GM18861 (cell line): ENCODE data around the gene NPFF.
A peak's percentile ranks its signal among the peaks of the same experiment; 100 is the strongest.
"Not testable (repeated sequence)": the region's sequence is repeated elsewhere in the genome, so short reads cannot be mapped to it uniquely, and the experiment has no call there.

Experiments used
- ATAC-seq: cut with Tn5 transposase; IDR thresholded peaks from one replicate; pipeline ENCODE4 v1.9.1; 2021; ENCODE audit not compliant: unreplicated experiment

NPFF gene

GRCh38 chr12:53506881-53507602 lies at the start of gene NPFF:
NPFF (minus strand) TSS chr12:53507484; CDS start chr12:53507474, 10 bp downstream.
- ATAC-seq, result no peak

DNA sequence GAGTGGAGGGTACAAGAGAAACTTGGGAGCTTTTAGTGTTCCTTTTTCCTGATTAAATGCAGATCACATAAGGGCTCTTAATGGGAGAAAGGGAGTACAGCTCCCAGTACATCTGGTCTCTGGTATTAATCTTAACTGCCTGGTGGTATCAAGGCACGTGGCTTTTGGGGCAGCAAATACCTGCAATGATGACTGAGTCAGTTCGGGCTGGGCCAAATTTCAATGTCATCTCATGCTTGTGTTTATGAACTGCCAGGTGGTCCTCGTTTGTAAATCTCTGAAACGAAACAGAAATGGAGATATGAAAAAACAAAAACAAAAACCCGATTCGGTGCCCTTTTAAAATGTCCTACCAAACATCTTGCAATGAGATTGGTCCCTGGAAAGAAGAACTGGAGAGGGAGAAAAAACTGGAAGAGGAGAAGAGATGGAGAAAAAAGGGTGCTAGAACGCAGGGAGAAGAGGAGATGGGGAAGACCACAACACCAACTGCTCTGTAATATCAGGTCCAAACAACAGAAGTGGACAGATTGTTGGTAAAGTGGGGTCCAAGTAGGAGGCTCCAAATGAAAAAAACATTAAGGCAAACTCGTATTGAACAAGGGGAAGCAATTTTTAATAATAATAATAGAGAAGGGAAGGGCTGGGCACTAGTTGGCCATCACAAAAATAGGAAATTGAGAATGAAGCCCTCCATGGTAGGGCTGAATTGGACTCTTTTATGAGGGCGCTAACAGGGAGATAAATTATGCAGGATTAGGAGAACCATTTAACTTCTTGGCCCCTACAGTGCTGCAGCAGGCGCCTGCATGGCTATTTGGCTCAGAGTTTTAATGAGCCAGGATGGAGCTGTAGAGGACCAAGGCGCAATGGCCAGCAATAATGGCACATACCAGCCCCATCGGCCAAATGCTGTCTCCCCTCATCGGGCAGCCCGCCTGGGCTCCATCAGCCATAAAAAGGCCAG lies 45.4 kb upstream of the NPFF start:
- no peak for ATAC-seq

DNA sequence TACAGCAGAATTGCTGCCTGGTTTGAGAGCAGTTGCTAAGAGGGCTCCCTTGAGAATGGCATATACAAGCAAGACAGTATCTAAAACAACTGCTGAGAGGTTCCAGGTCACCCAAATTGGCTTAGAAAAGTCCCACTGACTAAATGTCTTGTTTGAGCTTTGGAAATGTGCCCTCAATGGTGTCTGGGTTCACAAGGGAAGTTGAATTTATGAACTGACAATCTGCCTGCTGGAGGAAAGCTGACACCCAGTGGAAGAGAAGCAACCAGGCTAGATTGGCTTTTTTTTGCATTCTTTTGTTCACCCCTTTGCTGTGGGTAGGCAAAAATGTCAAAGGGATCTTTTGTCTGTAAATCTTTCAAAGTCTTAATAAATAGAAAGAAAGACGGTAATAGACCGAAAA lies 44.6 kb upstream of the NPFF start:
- ATAC-seq, result no peak

- ATAC-seq, result no peak
Observed at GRCh38 chr12:53550595-53550994, 43.3 kb upstream of the NPFF start.

- ATAC-seq, result not testable (repeated sequence)
Observed at GRCh38 chr12:53550131-53550530, 42.8 kb upstream of the NPFF start.

DNA sequence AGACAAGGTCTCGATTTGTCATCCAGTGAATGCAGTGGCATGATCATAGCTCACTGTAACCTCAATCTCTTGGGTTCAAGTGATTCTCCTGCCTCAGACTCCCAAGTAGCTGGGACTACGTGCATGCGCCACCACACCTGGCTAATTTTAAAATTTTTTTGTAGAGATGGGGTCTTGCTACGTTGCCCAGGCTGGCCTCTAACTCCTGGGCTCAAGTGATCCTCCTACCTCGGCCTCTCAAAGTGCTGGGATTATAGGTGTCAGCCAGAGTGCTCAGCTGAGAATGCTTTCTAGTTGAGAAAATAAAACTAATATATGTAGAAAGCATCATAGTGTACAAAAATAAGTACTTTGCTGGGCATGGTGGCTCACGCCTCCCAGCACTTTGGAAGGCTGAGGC lies 41.1 kb upstream of the NPFF start:
- not testable (repeated sequence) for ATAC-seq

DNA sequence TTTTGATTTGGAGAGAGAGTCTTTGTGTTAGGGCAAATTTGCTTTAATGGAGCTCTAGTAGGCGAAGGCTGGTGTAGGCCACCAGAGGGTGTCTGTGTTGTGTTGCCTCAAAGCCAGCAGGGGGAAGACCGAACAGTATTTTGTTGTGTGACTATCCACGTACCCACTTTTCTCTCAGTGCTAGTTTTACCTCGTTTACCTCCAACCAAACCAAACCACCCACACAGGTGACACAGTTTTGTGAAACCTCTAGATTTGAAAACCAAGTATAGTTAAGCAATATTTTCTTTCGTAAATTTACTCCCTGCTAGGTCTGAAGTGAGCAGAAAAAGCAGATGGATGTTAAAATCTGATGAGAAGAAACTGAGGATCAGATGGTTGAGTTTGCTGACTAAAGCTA lies 36.3 kb upstream of the NPFF start:
- peak; percentile 88 for ATAC-seq

DNA sequence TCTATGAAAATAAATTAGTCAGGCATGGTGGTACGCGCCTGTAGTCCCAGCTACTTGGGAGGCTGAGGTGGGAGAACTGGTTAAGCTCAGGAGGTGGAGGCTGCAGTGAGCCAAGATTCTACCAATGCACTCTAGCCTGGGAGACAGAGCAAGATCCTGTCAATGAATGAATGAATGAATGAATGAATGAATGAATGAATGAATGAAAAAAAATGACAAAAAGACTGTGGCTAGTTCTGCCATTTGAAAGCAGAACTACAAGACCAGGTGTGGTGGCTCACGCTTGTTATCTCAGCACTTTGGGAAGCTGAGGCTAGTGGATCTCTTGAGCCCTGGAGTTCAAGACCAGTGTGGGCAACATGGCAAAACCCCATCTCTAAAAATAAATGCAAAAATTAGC lies 32.2 kb upstream of the NPFF start:
- no peak for ATAC-seq

DNA sequence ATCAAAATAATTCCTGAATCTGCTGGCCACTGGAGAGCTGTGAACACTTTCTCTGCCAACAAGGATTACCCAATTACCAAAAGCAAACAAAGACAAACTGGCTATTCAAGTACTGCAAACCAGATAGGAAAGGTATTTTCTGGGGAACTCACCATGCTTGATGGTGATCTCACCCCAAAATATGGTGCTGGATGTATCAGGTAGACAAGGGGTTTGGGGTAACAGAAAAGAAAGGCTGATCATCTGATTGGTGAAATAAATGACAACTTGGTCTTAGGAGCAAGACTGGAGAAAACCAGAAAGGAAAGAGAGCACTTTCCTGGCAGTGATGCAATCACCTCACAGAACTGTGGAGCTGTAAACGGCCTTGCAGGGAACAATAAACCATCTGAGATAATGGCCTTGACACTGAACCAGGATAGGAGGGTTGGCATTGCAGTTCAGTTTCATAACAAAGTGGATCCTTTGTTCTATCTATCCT lies 31.0 kb upstream of the NPFF start:
- ATAC-seq, result no peak

DNA sequence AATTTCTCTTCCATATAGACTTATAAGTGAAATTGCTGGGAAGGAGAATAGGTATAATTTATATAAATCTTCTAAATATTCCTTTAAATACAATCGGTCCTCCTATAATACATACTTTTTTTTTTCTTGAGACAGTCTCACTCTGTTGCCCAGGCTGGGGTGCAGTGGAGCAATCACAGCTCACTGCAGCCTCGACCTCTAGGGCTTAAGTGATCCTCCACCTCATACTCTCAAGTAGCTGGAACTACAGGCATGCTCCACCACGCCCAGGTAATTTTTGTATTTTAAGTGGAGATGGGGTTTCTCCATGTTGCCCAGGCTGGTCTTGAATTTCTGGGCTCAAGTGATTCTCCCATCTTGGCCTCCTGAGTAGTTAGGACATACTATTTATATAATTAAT lies 29.7 kb upstream of the NPFF start:
- no peak for ATAC-seq

GRCh38 chr12:53533471-53533870 lies 26.2 kb upstream of the NPFF start:
- ATAC-seq, result no peak

- no peak for ATAC-seq
Observed at GRCh38 chr12:53532524-53533445, 25.5 kb upstream of the NPFF start.

DNA sequence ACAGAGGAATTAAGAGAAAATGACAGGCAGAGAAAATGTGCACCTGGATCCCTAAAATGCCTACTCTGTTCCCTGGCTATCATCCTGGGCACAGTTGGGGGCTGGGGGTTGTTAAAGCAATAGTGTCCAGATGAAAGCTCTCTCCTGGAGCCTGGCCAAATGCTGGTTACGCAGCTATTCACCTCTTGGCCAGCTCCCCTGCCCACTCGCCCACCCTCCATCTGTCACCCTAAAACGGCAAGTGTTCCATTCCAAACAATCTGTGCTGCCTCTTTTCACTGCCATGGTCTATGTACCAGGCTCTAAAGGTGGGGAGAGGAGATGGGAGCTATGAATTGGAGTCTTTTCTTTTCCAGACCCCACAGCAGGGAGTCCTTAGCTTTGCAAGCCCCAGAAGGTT lies 24.7 kb upstream of the NPFF start:
- ATAC-seq, result no peak

GRCh38 chr12:53530920-53531319 lies 23.6 kb upstream of the NPFF start:
- ATAC-seq, result no peak

GRCh38 chr12:53530061-53530460 lies 22.8 kb upstream of the NPFF start:
- ATAC-seq, result no peak

DNA sequence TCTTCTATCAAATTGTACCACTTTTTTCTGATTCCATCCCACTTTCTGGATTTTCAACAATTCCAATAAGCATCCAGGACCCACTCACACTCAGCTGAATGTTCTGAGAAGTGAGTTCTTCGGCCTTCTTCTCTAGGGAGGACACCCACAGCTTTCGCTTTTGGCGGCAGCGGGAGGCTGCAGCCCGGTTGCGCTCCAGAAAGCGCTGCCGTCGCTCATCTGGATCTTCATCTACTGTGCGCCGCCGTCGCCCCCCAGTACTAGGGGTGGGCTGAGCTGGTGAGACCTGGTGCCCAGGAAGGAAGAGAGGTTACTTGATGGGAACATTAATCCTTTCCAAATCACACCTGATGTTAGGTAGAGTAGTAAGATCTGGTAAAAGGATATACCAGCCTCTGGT lies 17.2 kb upstream of the NPFF start:
- no peak for ATAC-seq

- no peak for ATAC-seq
Observed at GRCh38 chr12:53523131-53523530, 15.8 kb upstream of the NPFF start.

- no peak for ATAC-seq
Observed at GRCh38 chr12:53518381-53518780, 11.1 kb upstream of the NPFF start.

DNA sequence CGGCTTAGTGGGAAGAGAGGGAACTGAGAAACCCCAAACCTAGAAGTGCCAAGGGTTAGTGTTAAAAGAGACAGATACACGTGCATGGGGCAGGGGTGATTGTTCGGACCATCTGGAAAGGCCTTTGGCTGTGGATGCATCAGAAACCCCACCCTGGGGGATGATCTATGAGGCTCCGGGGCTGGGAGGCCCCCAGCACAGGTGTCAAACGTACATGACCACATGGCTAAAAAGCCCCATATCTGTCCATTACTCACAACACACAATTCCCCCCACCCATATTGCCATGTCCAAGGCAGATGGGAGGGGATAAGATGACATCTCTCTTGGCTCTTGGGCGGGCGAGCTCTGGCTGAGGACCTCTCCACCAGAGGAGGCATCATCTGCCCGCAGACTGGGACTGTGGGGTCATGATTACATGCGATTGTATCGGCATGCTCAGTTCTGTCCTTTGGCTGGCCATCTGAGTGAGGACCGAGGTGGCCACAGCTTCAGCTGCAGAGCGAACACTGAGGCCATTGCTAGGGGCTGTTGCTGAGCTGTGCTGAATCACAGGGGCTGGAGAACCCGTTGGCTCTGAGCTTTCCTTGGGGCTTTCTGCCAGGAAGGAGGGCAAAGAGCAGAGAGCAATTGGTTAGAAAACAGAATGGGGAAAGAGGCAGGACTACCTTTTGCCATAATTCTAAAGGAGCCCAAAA lies 9.6 kb upstream of the NPFF start:
- ATAC-seq, result no peak

DNA sequence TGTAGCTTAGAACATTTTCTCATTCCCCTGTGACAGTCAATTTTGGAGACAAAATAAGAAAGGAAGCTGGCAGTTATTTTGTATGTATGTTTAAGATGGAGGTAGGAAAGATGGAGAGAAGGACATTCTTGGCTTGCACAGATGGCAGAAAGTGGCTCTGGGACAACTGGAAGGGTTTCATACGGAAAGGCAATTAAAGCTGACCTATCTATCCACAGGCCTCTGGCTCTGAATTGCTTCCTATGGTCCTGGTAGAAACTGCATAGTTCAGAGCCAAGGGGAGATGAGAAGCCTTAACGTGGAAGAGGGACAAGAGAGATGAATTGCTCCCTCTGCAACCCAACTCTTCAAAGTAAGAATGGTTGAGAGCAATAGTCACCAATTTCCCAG lies 8.0 kb upstream of the NPFF start:
- no peak for ATAC-seq
